ELF-1 (cell line): ENCODE data around the gene LIN52.

Experiments used
- DNase-seq: peaks from one replicate; pipeline ENCODE4 v3.0.0-alpha.2; 2016; ENCODE audit warnings: low read depth, low spot score

LIN52 gene

GRCh38 chr14:74194506-74195274 lies 109.9 kb downstream of the LIN52 start:
- DNase-seq, result no peak

- DNase-seq, result no peak
Measured at GRCh38 chr14:74195623-74196022, 110.9 kb downstream of the LIN52 start.

- DNase-seq, result no peak
Measured at GRCh38 chr14:74198441-74199234, 113.9 kb downstream of the LIN52 start.

GRCh38 chr14:74202113-74202512 lies 117.4 kb downstream of the LIN52 start:
- DNase-seq, result no peak

GRCh38 chr14:74203639-74204038 lies 118.9 kb downstream of the LIN52 start:
- DNase-seq, result no peak

GRCh38 chr14:74204491-74204890 lies 119.7 kb downstream of the LIN52 start:
- DNase-seq, result no peak

GRCh38 chr14:74205882-74206281 lies 121.1 kb downstream of the LIN52 start:
- no peak for DNase-seq

GRCh38 chr14:74207943-74208342 lies 123.2 kb downstream of the LIN52 start:
- no peak for DNase-seq

GRCh38 chr14:74208642-74209041 lies 123.9 kb downstream of the LIN52 start:
- DNase-seq, result no peak

GRCh38 chr14:74211945-74212580 lies 127.3 kb downstream of the LIN52 start:
- no peak for DNase-seq

- no peak for DNase-seq
Measured at GRCh38 chr14:74213907-74214803, 129.4 kb downstream of the LIN52 start.

GRCh38 chr14:74216671-74217070 lies 131.9 kb downstream of the LIN52 start:
- DNase-seq, result no peak

GRCh38 chr14:74217672-74218448 lies 133.1 kb downstream of the LIN52 start:
- peak; percentile 91 for DNase-seq

GRCh38 chr14:74218462-74218861 lies 133.7 kb downstream of the LIN52 start:
- DNase-seq, result no peak

- no peak for DNase-seq
Measured at GRCh38 chr14:74219277-74220205, 134.8 kb downstream of the LIN52 start.

GRCh38 chr14:74220991-74221390 lies 136.2 kb downstream of the LIN52 start:
- DNase-seq, result peak; percentile 20

- no peak for DNase-seq
Measured at GRCh38 chr14:74221741-74222140, 137.0 kb downstream of the LIN52 start.

GRCh38 chr14:74223016-74223415 lies 138.3 kb downstream of the LIN52 start:
- no peak for DNase-seq

- DNase-seq, result no peak
Measured at GRCh38 chr14:74231784-74232183, 147.0 kb downstream of the LIN52 start.

GRCh38 chr14:74235017-74235416 lies 150.3 kb downstream of the LIN52 start:
- DNase-seq, result no peak
